Keratinocyte (primary cell): ENCODE results near the gene TNS3. TPM values are rescaled to one million over a fixed set of nuclear protein-coding genes. Genes with fewer than 3 reads are reported as not detected.

Experiments
- DNase-seq: peaks from one replicate; pipeline ENCODE4 v3.0.0-alpha.2; 2011; ENCODE audit warnings: low read depth, missing footprints, low spot score
- FAIRE-seq: peaks from 2 replicates; lab custom pipeline; 2011; peaks lifted over from hg19 to GRCh38; lab: Jason Lieb, UNC
- H2AFZ ChIP-seq: 2 replicates; pipeline ENCODE4 v1.6.0; 2012; ENCODE audit warnings: low read length, control low read depth, inconsistent platforms; ENCODE audit not compliant: control insufficient read depth
- H3K27ac ChIP-seq: 2 replicates; pipeline ENCODE4 v1.5.1; 2011; ENCODE audit warnings: low read length; ENCODE audit not compliant: control insufficient read depth, insufficient read depth
- H3K27me3 ChIP-seq: 3 replicates; pipeline ENCODE4 v1.6.0; 2011; ENCODE audit warnings: low read length; ENCODE audit not compliant: control insufficient read depth, insufficient read depth; ENCODE audit errors: extremely low read depth
- H3K36me3 ChIP-seq, 2 experiments: 2 replicates in 1 of 2; 3 replicates in 1 of 2; pipeline ENCODE4 v1.5.1; 2011; ENCODE audit warnings: low read length in 2 of 2, mild to moderate bottlenecking in 1 of 2; ENCODE audit not compliant: control insufficient read depth in 2 of 2, insufficient read depth in 2 of 2; ENCODE audit errors: extremely low read depth in 1 of 2
- H3K4me1 ChIP-seq: 3 replicates; pipeline ENCODE4 v1.5.1; 2011; ENCODE audit warnings: low read length; ENCODE audit not compliant: control insufficient read depth, insufficient read depth; ENCODE audit errors: extremely low read depth
- H3K4me2 ChIP-seq: 3 replicates; pipeline ENCODE4 v1.6.0; 2011; ENCODE audit warnings: low read depth, low read length; ENCODE audit not compliant: control insufficient read depth, insufficient read depth; ENCODE audit errors: extremely low read depth
- H3K4me3 ChIP-seq, 3 experiments: fragments of 200-600 bp in 1 of 3; sonication (generic) in 1 of 3; 2 replicates in 2 of 3; 3 replicates in 1 of 3; pipeline ENCODE4 v1.5.1; 2011 to 2016; ENCODE audit warnings: low read length in 3 of 3, mild to moderate bottlenecking in 3 of 3, control low read depth in 2 of 3, inconsistent platforms in 1 of 3, low read depth in 1 of 3, mixed read lengths in 1 of 3, mixed run types in 1 of 3, moderate library complexity in 1 of 3; ENCODE audit not compliant: control insufficient read depth in 2 of 3, insufficient read depth in 2 of 3; ENCODE audit errors: extremely low read depth in 1 of 3
- H3K79me2 ChIP-seq: 2 replicates; pipeline ENCODE4 v1.6.0; 2012; ENCODE audit warnings: low read length; ENCODE audit not compliant: control insufficient read depth, insufficient read depth
- H3K9ac ChIP-seq: 3 replicates; pipeline ENCODE4 v1.6.0; 2011; ENCODE audit warnings: low read length; ENCODE audit not compliant: control insufficient read depth, insufficient read depth; ENCODE audit errors: extremely low read depth
- H3K9me1 ChIP-seq: 3 replicates; pipeline ENCODE4 v1.6.0; 2011; ENCODE audit warnings: low read length; ENCODE audit not compliant: control insufficient read depth, insufficient read depth; ENCODE audit errors: extremely low read depth
- H3K9me3 ChIP-seq: 2 replicates; pipeline ENCODE4 v1.5.1; 2012; ENCODE audit warnings: low read depth, low read length; ENCODE audit not compliant: control insufficient read depth
- H4K20me1 ChIP-seq: 3 replicates; pipeline ENCODE4 v1.6.0; 2011; ENCODE audit warnings: low read length; ENCODE audit not compliant: control insufficient read depth, insufficient read depth; ENCODE audit errors: extremely low read depth
- EZH2 ChIP-seq: IDR thresholded peaks from one replicate; pipeline ENCODE4 v1.6.1; 2012; ENCODE audit warnings: inconsistent platforms, mild to moderate bottlenecking, low read length, moderate library complexity
- dilution Hi-C: fragments of 300-500 bp; cut with MboI; formaldehyde crosslinking; loops from one replicate; pipeline ENCODE4 v1.7.0; 2020; ENCODE audit warnings: low sequenced_read_pairs; ENCODE audit not compliant: extremely low pct_ligation_motif_present
- polyA plus RNA-seq, 5 experiments: library from polyadenylated mRNA; depleted of rRNA in 3 of 5; stranded (reverse) in 3 of 5; stranded (forward) in 1 of 5; unstranded in 1 of 5; fragments of >200 nt; gene quantifications; 1 replicate in 1 of 5; 2 replicates in 3 of 5; 3 replicates in 1 of 5; pipeline versions ENCODE4 v1.2.1 to v1.2.3, GENCODE V29; 2011 to 2012; ENCODE audit warnings: missing spikeins in 2 of 5, low read depth in 1 of 5, low replicate concordance in 1 of 5
- TF ChIP-seq, protein P1 (sequence below), 3 experiments: IDR thresholded peaks in 1 of 3; conservative IDR thresholded peaks in 1 of 3; optimal IDR thresholded peaks in 1 of 3; 2 replicates in 2 of 3; 3 replicates in 1 of 3; pipeline versions ENCODE3 to v1.5.1; 2011; ENCODE audit warnings: low read length in 3 of 3, mild to moderate bottlenecking in 3 of 3, moderate library complexity in 2 of 3, control low read depth in 1 of 3, inconsistent platforms in 1 of 3; ENCODE audit not compliant: insufficient read depth in 2 of 3; ENCODE audit errors: extremely low read depth in 1 of 3

The TNS3 gene
- polyA plus RNA-seq, 1 donor (not counting 4 experiments of a cell fraction or from before 2014, with no cell fraction given), result 3.9 TPM

DNA sequence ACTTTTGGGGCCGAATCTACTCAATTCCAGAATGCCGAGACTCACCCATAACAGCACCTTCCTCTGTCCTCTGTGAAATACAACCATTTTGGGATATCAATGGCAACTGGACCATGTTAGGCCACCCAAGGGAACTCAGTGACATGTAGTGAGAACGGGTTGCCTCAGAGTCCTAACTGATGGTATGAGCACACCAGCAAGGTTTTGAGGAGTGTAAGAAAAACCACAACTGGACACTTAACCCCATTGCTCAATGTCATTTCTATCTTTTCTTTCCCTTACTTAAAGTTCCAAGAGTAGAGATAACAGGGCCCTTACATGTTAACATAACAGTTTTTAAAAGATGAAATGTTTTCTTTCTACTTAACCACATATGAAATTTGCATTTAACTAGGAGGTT is 67.1 kb downstream of the TNS3 start:
- Histone ChIP-seq H3K9me3 (no peaks in the 10 kb centered on the region), H3K27me3 (no peaks in the 10 kb centered on the region), H3K4me1 (no peaks in the 10 kb centered on the region), H3K9ac (no peak overlapping the region), H3K79me2 (no peaks in the 10 kb centered on the region), H3K4me3 (no peak overlapping the region), H3K27ac (no peak overlapping the region), H3K36me3 (no peaks in the 10 kb centered on the region), H2AFZ (no peak overlapping the region), H3K9me1 (no peaks in the 10 kb centered on the region), H3K4me2 (no peak overlapping the region), H4K20me1 (no peaks in the 10 kb centered on the region)
- dilution Hi-C loops, result no loop called here
- TF ChIP-seq, protein P1, sequence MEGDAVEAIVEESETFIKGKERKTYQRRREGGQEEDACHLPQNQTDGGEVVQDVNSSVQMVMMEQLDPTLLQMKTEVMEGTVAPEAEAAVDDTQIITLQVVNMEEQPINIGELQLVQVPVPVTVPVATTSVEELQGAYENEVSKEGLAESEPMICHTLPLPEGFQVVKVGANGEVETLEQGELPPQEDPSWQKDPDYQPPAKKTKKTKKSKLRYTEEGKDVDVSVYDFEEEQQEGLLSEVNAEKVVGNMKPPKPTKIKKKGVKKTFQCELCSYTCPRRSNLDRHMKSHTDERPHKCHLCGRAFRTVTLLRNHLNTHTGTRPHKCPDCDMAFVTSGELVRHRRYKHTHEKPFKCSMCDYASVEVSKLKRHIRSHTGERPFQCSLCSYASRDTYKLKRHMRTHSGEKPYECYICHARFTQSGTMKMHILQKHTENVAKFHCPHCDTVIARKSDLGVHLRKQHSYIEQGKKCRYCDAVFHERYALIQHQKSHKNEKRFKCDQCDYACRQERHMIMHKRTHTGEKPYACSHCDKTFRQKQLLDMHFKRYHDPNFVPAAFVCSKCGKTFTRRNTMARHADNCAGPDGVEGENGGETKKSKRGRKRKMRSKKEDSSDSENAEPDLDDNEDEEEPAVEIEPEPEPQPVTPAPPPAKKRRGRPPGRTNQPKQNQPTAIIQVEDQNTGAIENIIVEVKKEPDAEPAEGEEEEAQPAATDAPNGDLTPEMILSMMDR (optimal IDR thresholded peaks at IDR 0.05 in 1 of 3, IDR thresholded peaks at IDR 0.05 in 1 of 3, conservative IDR thresholded peaks at IDR 0.05 in 1 of 3; ENCODE audit: extremely low read depth in 1 of 3, insufficient read depth in 2 of 3, low read length in 3 of 3), result no peak
- TF ChIP-seq EZH2, result no peak
- DNase-seq (no peak), FAIRE-seq (no peak)

DNA sequence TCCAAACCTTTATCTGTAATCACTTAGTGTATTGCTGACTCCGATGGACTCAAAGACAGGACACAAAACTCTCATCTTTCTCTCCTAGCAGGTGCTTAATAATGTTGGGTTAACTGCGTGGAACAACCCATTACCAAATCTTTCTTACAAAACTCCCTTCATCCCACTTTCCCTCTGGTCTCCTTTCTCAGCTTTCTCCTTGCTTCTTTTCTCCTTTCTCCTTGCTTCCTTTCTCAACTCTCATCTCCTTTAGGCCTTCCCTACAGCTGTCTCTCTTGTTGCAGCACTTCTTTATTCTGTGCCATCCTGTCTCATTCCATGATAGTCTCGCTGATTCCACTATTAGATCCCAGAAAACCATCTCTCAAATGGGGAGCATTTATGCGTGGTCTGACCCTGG is 67.5 kb downstream of the TNS3 start:
- Histone ChIP-seq H3K4me3 (no peak overlapping the region), H2AFZ (no peak overlapping the region), H3K4me1 (no peaks in the 10 kb centered on the region), H3K27ac (no peak overlapping the region), H3K79me2 (no peaks in the 10 kb centered on the region), H3K9ac (no peak overlapping the region), H3K27me3 (no peaks in the 10 kb centered on the region), H4K20me1 (no peaks in the 10 kb centered on the region), H3K9me1 (no peaks in the 10 kb centered on the region), H3K4me2 (no peak overlapping the region), H3K9me3 (no peaks in the 10 kb centered on the region), H3K36me3 (no peaks in the 10 kb centered on the region)
- dilution Hi-C loops, result no loop called here
- DNase-seq (no peak), FAIRE-seq (no peak)
- TF ChIP-seq, protein P1 (optimal IDR thresholded peaks at IDR 0.05 in 1 of 3, IDR thresholded peaks at IDR 0.05 in 1 of 3, conservative IDR thresholded peaks at IDR 0.05 in 1 of 3; ENCODE audit: extremely low read depth in 1 of 3, insufficient read depth in 2 of 3, low read length in 3 of 3), result no peak
- no peak for TF ChIP-seq EZH2
